ENCODE results near the gene BIN2. TPM values are rescaled to one million over a fixed set of nuclear protein-coding genes. Genes with fewer than 3 reads are reported as not detected.
A peak's percentile ranks its signal among the peaks of the same experiment; 100 is the strongest.

The BIN2 gene
- total RNA-seq, 3 donors from 2014 or later: 2.3 to 7.6 (median 6.2) TPM

GRCh38 chr12:51270951-51271518 lies 52.9 kb downstream of the BIN2 start:
- TF ChIP-seq CTCF (IDR thresholded peaks at IDR 0.05) (no peak), POLR2AphosphoS5 (IDR thresholded peaks at IDR 0.05) (no peak), POLR2A (IDR thresholded peaks at IDR 0.05) (no peak)
- intact Hi-C loops (cut with DNase I; ENCODE audit: low total_unique reads): loop anchor here (5.0 kb wide), 1 partner anchor 71 kb away; no protein-coding TSS in a partner anchor
- peak overlapping the region; percentile 66 to 90 (median 79) for H3K4me3 ChIP-seq
- no peaks in the 10 kb centered on the region for H3K4me1 ChIP-seq
- H3K36me3 ChIP-seq: no peaks in the 10 kb centered on the region
- H3K9me3 ChIP-seq: no peaks in the 10 kb centered on the region
- DNase-seq (ENCODE audit: low spot score in 2 of 2): no peak
- no peaks in the 10 kb centered on the region for H3K27me3 ChIP-seq
- peak overlapping the region; percentile 87 to 89 for H3K27ac ChIP-seq

GRCh38 chr12:51270067-51270950 lies 53.7 kb downstream of the BIN2 start, which contains the start of gene SMAGP:
Gene SMAGP, minus strand, starts transcription at chr12:51270415. Its CDS starts 1,137 bp downstream, at chr12:51269278.
- Histone ChIP-seq H3K27me3 (no peaks in the 10 kb centered on the region), H3K36me3 (no peaks in the 10 kb centered on the region), H3K9me3 (no peaks in the 10 kb centered on the region), H3K27ac (peak within 1 kb of the TSS; percentile 87 to 89), H3K4me3 (peak within 1 kb of the TSS; percentile 66 to 90 (median 79)), H3K4me1 (no peaks in the 10 kb centered on the region)
- intact Hi-C loops (cut with DNase I; ENCODE audit: low total_unique reads): loop anchor here (5.0 kb wide), 1 partner anchor 72 kb away; no protein-coding TSS in a partner anchor
- DNase-seq (ENCODE audit: low spot score in 2 of 2): peak; percentile 69 to 85
- TF ChIP-seq CTCF (IDR thresholded peaks at IDR 0.05): no peak
- TF ChIP-seq POLR2AphosphoS5 (IDR thresholded peaks at IDR 0.05): peak in 1 of 3 donors; percentile 65

GRCh38 chr12:51269174-51270066 lies 54.6 kb downstream of the BIN2 start:
- H3K27ac ChIP-seq: peak overlapping the region; percentile 87 to 89
- TF ChIP-seq POLR2A (IDR thresholded peaks at IDR 0.05) (no peak), CTCF (IDR thresholded peaks at IDR 0.05) (peak in 2 of 3 donors; percentile 38 to 61)
- peak in 1 of 2 donors; percentile 44 for DNase-seq (ENCODE audit: low spot score in 2 of 2)
- intact Hi-C loops (cut with DNase I; ENCODE audit: low total_unique reads): loop anchor here (5.0 kb wide), 1 partner anchor 73 kb away; no protein-coding TSS in a partner anchor
- H3K27me3 ChIP-seq: no peaks in the 10 kb centered on the region
- H3K4me1 ChIP-seq: no peaks in the 10 kb centered on the region
- no peaks in the 10 kb centered on the region for H3K9me3 ChIP-seq
- no peaks in the 10 kb centered on the region for H3K36me3 ChIP-seq
- H3K4me3 ChIP-seq: peak overlapping the region; percentile 66 to 90 (median 79)

- Histone ChIP-seq H3K4me3 (no peak overlapping the region), H3K4me1 (no peaks in the 10 kb centered on the region), H3K9me3 (no peaks in the 10 kb centered on the region), H3K27me3 (no peaks in the 10 kb centered on the region), H3K36me3 (no peaks in the 10 kb centered on the region), H3K27ac (no peak overlapping the region)
- intact Hi-C loops (cut with DNase I; ENCODE audit: low total_unique reads): no loop called here
- no peak for DNase-seq (ENCODE audit: low spot score in 2 of 2)
- TF ChIP-seq POLR2AphosphoS5 (IDR thresholded peaks at IDR 0.05) (no peak), CTCF (IDR thresholded peaks at IDR 0.05) (no peak), POLR2A (IDR thresholded peaks at IDR 0.05) (no peak)
Measured at GRCh38 chr12:51265024-51265423, 59.0 kb downstream of the BIN2 start.
